Effector memory CD4-positive, alpha-beta T cell (primary cell): Measurements from ENCODE around the gene RAB25.

Experiments used
- DNase-seq, 3 donors: peaks; one replicate each; pipeline ENCODE4 v3.0.0-alpha.2; 2020
- H3K27ac ChIP-seq: 2 replicates; pipeline ENCODE4 v1.7.0; 2013; ENCODE audit warnings: mild to moderate bottlenecking, low read length, moderate library complexity; ENCODE audit not compliant: insufficient read depth, poor library complexity, severe bottlenecking
- H3K27me3 ChIP-seq: replicated peaks from 2 replicates; pipeline ENCODE4 v1.7.0; 2013; ENCODE audit warnings: mild to moderate bottlenecking, low read length; ENCODE audit not compliant: insufficient read depth, control insufficient read depth, poor library complexity, severe bottlenecking
- H3K36me3 ChIP-seq: 2 replicates; pipeline ENCODE4 v1.7.0; 2013; ENCODE audit warnings: mild to moderate bottlenecking, low read length, moderate library complexity; ENCODE audit not compliant: control insufficient read depth, insufficient read depth
- H3K4me1 ChIP-seq: 2 replicates; pipeline ENCODE4 v1.7.0; 2013; ENCODE audit warnings: low read length, mild to moderate bottlenecking; ENCODE audit not compliant: control insufficient read depth, insufficient read depth, poor library complexity, severe bottlenecking
- H3K4me3 ChIP-seq: 2 replicates; pipeline ENCODE4 v1.7.0; 2013; ENCODE audit warnings: low read length, low read depth, mild to moderate bottlenecking; ENCODE audit not compliant: insufficient read depth, poor library complexity, severe bottlenecking
- H3K9me3 ChIP-seq: 2 replicates; pipeline ENCODE4 v1.7.0; 2013; ENCODE audit warnings: mild to moderate bottlenecking, low read length, moderate library complexity; ENCODE audit not compliant: control insufficient read depth
- total RNA-seq, 3 donors: gene quantifications; one replicate each; lab custom pipeline; 2026; lab: John Stamatoyannopoulos, UW

Gene RAB25
- total RNA-seq: 0.35 to 1.0 (median 0.97) reads per million in 3 donors

GRCh38 chr1:156060937-156061636 is at the start of gene RAB25:
TSS of gene RAB25 (plus strand) at chr1:156061160. CDS start at chr1:156061401, 241 bp downstream.
- H3K27me3 ChIP-seq: no peaks in the 10 kb centered on the region
- DNase-seq: no peak
- H3K9me3 ChIP-seq: no peaks in the 10 kb centered on the region
- H3K36me3 ChIP-seq: peaks cover 3% of the 10 kb centered on the region
- H3K4me1 ChIP-seq: no peaks in the 10 kb centered on the region
- no peak within 1 kb of the TSS for H3K27ac ChIP-seq
- no peak within 1 kb of the TSS for H3K4me3 ChIP-seq

GRCh38 chr1:156012051-156012817 is 48.7 kb upstream of the RAB25 start:
- no peaks in the 10 kb centered on the region for H3K9me3 ChIP-seq
- H3K27me3 ChIP-seq: no peaks in the 10 kb centered on the region
- H3K4me1 ChIP-seq: no peaks in the 10 kb centered on the region
- peaks cover 60% of the 10 kb centered on the region for H3K36me3 ChIP-seq
- H3K4me3 ChIP-seq: no peak overlapping the region
- no peak overlapping the region for H3K27ac ChIP-seq
- DNase-seq: no peak

GRCh38 chr1:156014829-156015228 is 46.1 kb upstream of the RAB25 start:
- Histone ChIP-seq H3K27ac (no peak overlapping the region), H3K36me3 (peaks cover 57% of the 10 kb centered on the region), H3K4me1 (peaks cover 1% of the 10 kb centered on the region), H3K27me3 (no peaks in the 10 kb centered on the region), H3K4me3 (no peak overlapping the region), H3K9me3 (no peaks in the 10 kb centered on the region)
- DNase-seq: no peak

- DNase-seq: no peak
- peaks cover 13% of the 10 kb centered on the region for H3K36me3 ChIP-seq
- H3K27me3 ChIP-seq: no peaks in the 10 kb centered on the region
- peak overlapping the region; percentile 71 for H3K27ac ChIP-seq
- no peaks in the 10 kb centered on the region for H3K9me3 ChIP-seq
- peak overlapping the region; percentile 64 for H3K4me3 ChIP-seq
- peaks cover 6% of the 10 kb centered on the region for H3K4me1 ChIP-seq
Observed at GRCh38 chr1:156019946-156020292, 41.0 kb upstream of the RAB25 start.

GRCh38 chr1:156020293-156021092 is 40.5 kb upstream of the RAB25 start, which contains the start of gene SSR2:
TSS of gene SSR2 (minus strand) at chr1:156020951. CDS start at chr1:156020167, 784 bp downstream.
- Histone ChIP-seq H3K36me3 (peaks cover 10% of the 10 kb centered on the region), H3K4me3 (peak within 1 kb of the TSS; percentile 64), H3K4me1 (peaks cover 6% of the 10 kb centered on the region), H3K27ac (peak within 1 kb of the TSS; percentile 71), H3K9me3 (no peaks in the 10 kb centered on the region), H3K27me3 (no peaks in the 10 kb centered on the region)
- DNase-seq: peak; percentile 68 to 82 (median 74)

GRCh38 chr1:156021093-156021428 is 39.9 kb upstream of the RAB25 start:
- no peak for DNase-seq
- Histone ChIP-seq H3K4me3 (peak overlapping the region; percentile 64), H3K27ac (peak overlapping the region; percentile 71), H3K4me1 (peaks cover 6% of the 10 kb centered on the region), H3K36me3 (peaks cover 10% of the 10 kb centered on the region), H3K9me3 (no peaks in the 10 kb centered on the region), H3K27me3 (no peaks in the 10 kb centered on the region)

GRCh38 chr1:156021954-156022353 is 39.0 kb upstream of the RAB25 start:
- H3K27me3 ChIP-seq: no peaks in the 10 kb centered on the region
- peaks cover 6% of the 10 kb centered on the region for H3K4me1 ChIP-seq
- no peak for DNase-seq
- H3K27ac ChIP-seq: no peak overlapping the region
- H3K9me3 ChIP-seq: no peaks in the 10 kb centered on the region
- H3K4me3 ChIP-seq: no peak overlapping the region
- H3K36me3 ChIP-seq: peaks cover 7% of the 10 kb centered on the region

- no peak overlapping the region for H3K4me3 ChIP-seq
- DNase-seq: no peak
- no peak overlapping the region for H3K27ac ChIP-seq
- H3K27me3 ChIP-seq: no peaks in the 10 kb centered on the region
- no peaks in the 10 kb centered on the region for H3K9me3 ChIP-seq
- no peaks in the 10 kb centered on the region for H3K36me3 ChIP-seq
- peaks cover 5% of the 10 kb centered on the region for H3K4me1 ChIP-seq
Observed at GRCh38 chr1:156024801-156025200, 36.2 kb upstream of the RAB25 start.

- no peak overlapping the region for H3K27ac ChIP-seq
- peak in 1 of 3 donors; percentile 5 for DNase-seq
- no peaks in the 10 kb centered on the region for H3K27me3 ChIP-seq
- no peaks in the 10 kb centered on the region for H3K4me1 ChIP-seq
- H3K36me3 ChIP-seq: no peaks in the 10 kb centered on the region
- H3K4me3 ChIP-seq: no peak overlapping the region
- no peaks in the 10 kb centered on the region for H3K9me3 ChIP-seq
Observed at GRCh38 chr1:156025876-156026275, 35.1 kb upstream of the RAB25 start.
